ENCODE measurements around the gene CDC26. TPM values are rescaled to one million over a fixed set of nuclear protein-coding genes. Genes with fewer than 3 reads are reported as not detected.

Gene CDC26
- total and polyA plus RNA-seq, 10 of the 15 experiments (the other 5 are each of a cell fraction or from before 2014, with no cell fraction given): 28.2 to 156 (median 61.5) TPM

GRCh38 chr9:113319054-113319453, 43.7 kb upstream of the CDC26 start:
- H3K36me3 ChIP-seq (ENCODE audit: control insufficient read depth in 2 of 2, insufficient read depth in 2 of 2, low read length in 1 of 2): no peaks in the 10 kb centered on the region
- H3K9ac ChIP-seq (ENCODE audit: control insufficient read depth, insufficient read depth, low read length): no peak overlapping the region
- intact Hi-C loops (cut with micrococcal nuclease; ENCODE audit: unreplicated experiment): no loop called here
- no peak overlapping the region for H2AFZ ChIP-seq (ENCODE audit: control insufficient read depth, low read depth, low read length)
- RAD21 ChIA-PET (ENCODE audit: unreplicated experiment): interaction anchor here (1.7 kb wide), 1 partner anchor 21 kb away, joined by 4 read pairs; the partner anchor contains the start of gene WDR31
- H3K4me2 ChIP-seq (ENCODE audit: control insufficient read depth, insufficient read depth): no peak overlapping the region
- SMC1A ChIA-PET (ENCODE audit: uncharacterized antibody, unreplicated experiment): interaction anchor here (0.8 to 1.7 kb wide), 4 partner anchors 9 to 336 kb away, joined by 3 to 5 read pairs (median 3); no protein-coding TSS in a partner anchor
- no peaks in the 10 kb centered on the region for H3K79me2 ChIP-seq (ENCODE audit: control insufficient read depth, insufficient read depth, low read length)
- no TSS peak for BruUV-seq (replicated peaks)
- no peak overlapping the region for H3K27ac ChIP-seq (ENCODE audit: control insufficient read depth, insufficient read depth)
- no peaks in the 10 kb centered on the region for H3K4me1 ChIP-seq (ENCODE audit: control insufficient read depth, insufficient read depth, low read length)
- no peaks in the 10 kb centered on the region for H3K9me3 ChIP-seq (replicated peaks; ENCODE audit: control insufficient read depth, insufficient read depth, low read length)
- in situ Hi-C loops (cut with MboI): no loop called here
- no peak overlapping the region for H3K4me3 ChIP-seq
- H4K20me1 ChIP-seq (ENCODE audit: control insufficient read depth, insufficient read depth): no peaks in the 10 kb centered on the region; the same call in 1 of the 2 replicates
- POLR2A ChIA-PET: no interaction called here
- TF ChIP-seq NR2C1 (IDR thresholded peaks at IDR 0.05) (no peak), SUPT20H (IDR thresholded peaks at IDR 0.05; ENCODE audit: borderline replicate concordance, control insufficient read depth, low read depth, low read length) (no peak), KAT2A (conservative IDR thresholded peaks at IDR 0.05; ENCODE audit: control insufficient read depth, low read depth, low read length) (no peak), STAT3 (IDR thresholded peaks at IDR 0.05; ENCODE audit: low read depth, low read length) (no peak), NR2F1 (conservative IDR thresholded peaks at IDR 0.05) (no peak), MEF2B (IDR thresholded peaks at IDR 0.05; ENCODE audit: partially characterized antibody, poor library complexity, severe bottlenecking) (no peak), TAF1 (IDR thresholded peaks at IDR 0.05; ENCODE audit: borderline replicate concordance, low read depth, low read length) (no peak), RAD21 (IDR thresholded peaks at IDR 0.05; ENCODE audit: insufficient read depth, low read depth, low read length) (no peak), NR2C2 (IDR thresholded peaks at IDR 0.05; ENCODE audit: borderline replicate concordance, control insufficient read depth, insufficient read length, low read depth) (no peak), EGR1 (IDR thresholded peaks at IDR 0.05; ENCODE audit: borderline replicate concordance in 1 of 2, low read depth in 2 of 2, low read length in 2 of 2) (no peak), E4F1 (IDR thresholded peaks at IDR 0.05; ENCODE audit: borderline replicate concordance, partially characterized antibody) (no peak), TCF12 (IDR thresholded peaks at IDR 0.05; ENCODE audit: low read depth, low read length) (no peak), BMI1 (IDR thresholded peaks at IDR 0.05; ENCODE audit: borderline replicate concordance) (no peak), SRF (IDR thresholded peaks at IDR 0.05; ENCODE audit: low read depth in 2 of 2, low read length in 2 of 2) (no peak), HDAC2 (IDR thresholded peaks at IDR 0.05) (no peak), RAD51 (IDR thresholded peaks at IDR 0.05) (no peak), MYC (IDR thresholded peaks at IDR 0.05; ENCODE audit: insufficient read depth, insufficient read length, insufficient replicate concordance, low read length, severe bottlenecking) (no peak), EZH2 (IDR thresholded peaks at IDR 0.05; ENCODE audit: borderline replicate concordance, control insufficient read depth, low read depth, low read length) (no peak), ESRRA (IDR thresholded peaks at IDR 0.05; ENCODE audit: low read length) (no peak), POU2F2 (IDR thresholded peaks at IDR 0.05; ENCODE audit: borderline replicate concordance, low read depth, low read length) (no peak)
- WGBS (ENCODE audit: insufficient coverage, insufficient replicate concordance, low lambda C conversion rate, missing lambda C conversion rate): 50% methylated on average over 2 of the region's 2 CpGs
- no peak for DNase-seq (ENCODE audit: low read depth, low spot score)
- FAIRE-seq: no peak
- peaks cover 0 to 3% of the 10 kb centered on the region in 2 experiments; a peak in 1 of 4 replicates for H3K27me3 ChIP-seq (replicated peaks in 1 of 2; ENCODE audit: control insufficient read depth in 2 of 2, insufficient read depth in 2 of 2, low read length in 1 of 2)
- ATAC-seq: no peak
- CTCF ChIA-PET: interaction anchor here (0.8 to 1.3 kb wide), 4 partner anchors 10 to 82 kb away, joined by 3 to 4 read pairs (median 4); partner anchors contain the start of genes ALAD, BSPRY and WDR31

Data from GM12878 (cell line).